ENCODE data around the gene NCDN. TPM values are rescaled to one million over a fixed set of nuclear protein-coding genes. Genes with fewer than 3 reads are reported as not detected.

Gene NCDN
- total and polyA plus RNA-seq, 2 experiments from 2014 or later: 29.6 to 39.7 TPM

DNA sequence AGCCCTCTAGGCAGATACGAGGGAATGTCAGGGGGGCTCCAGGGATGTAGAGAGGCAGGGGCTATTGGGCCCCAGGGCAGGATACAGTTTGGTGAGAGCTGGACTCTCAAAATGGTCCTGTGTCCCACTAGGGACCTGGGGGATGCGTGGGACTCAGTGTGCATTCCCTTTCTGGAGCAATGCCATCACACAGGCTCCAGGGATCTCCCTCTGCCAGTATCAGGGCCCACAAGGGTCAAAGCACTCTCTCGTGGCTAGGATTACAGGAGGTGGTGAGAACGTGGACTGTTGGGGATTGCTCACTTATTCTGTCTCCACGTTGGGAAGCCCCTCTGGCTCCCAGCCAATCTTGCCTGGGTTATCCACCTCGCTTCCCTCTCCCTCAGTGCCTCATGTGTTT is 26.2 kb upstream of the NCDN start:
- H4K20me1 ChIP-seq (ENCODE audit: insufficient read depth): no peaks in the 10 kb centered on the region
- H3K4me3 ChIP-seq: no peak overlapping the region
- peaks cover 20% of the 10 kb centered on the region for H3K4me1 ChIP-seq (ENCODE audit: insufficient read depth)
- TF ChIP-seq EZH2 (IDR thresholded peaks at IDR 0.05; ENCODE audit: insufficient read depth, poor library complexity, severe bottlenecking) (no peak), EZH2phosphoT487 (IDR thresholded peaks at IDR 0.05; ENCODE audit: insufficient read depth, low read depth) (no peak)
- WGBS, 2 experiments (ENCODE audit: low coverage in 1 of 2, low lambda C conversion rate in 2 of 2, missing lambda C conversion rate in 2 of 2): 77 to 78% methylated on average over 6 of the region's 6 CpGs
- no peak overlapping the region for H2AFZ ChIP-seq
- no peaks in the 10 kb centered on the region for H3K9me2 ChIP-seq (ENCODE audit: insufficient read depth)
- peaks cover 25% of the 10 kb centered on the region; the same call in 1 of the 2 replicates for H3K79me2 ChIP-seq (ENCODE audit: insufficient read depth)
- no peak overlapping the region for H3K4me2 ChIP-seq (ENCODE audit: unreplicated experiment)
- no peak overlapping the region for H3K27ac ChIP-seq
- in situ Hi-C loops (cut with MboI): no loop called here
- no peaks in the 10 kb centered on the region for H3K27me3 ChIP-seq (replicated peaks; ENCODE audit: insufficient read depth)
- H3F3A ChIP-seq (ENCODE audit: insufficient read depth): peaks cover 10% of the 10 kb centered on the region
- no peaks in the 10 kb centered on the region for H3K9me3 ChIP-seq (ENCODE audit: low read depth)
- H3K36me3 ChIP-seq (ENCODE audit: low read depth): peaks cover 6% of the 10 kb centered on the region; the same call in 1 of the 2 replicates
- H3K9ac ChIP-seq: no peak overlapping the region
- DNase-seq: no peak

DNA sequence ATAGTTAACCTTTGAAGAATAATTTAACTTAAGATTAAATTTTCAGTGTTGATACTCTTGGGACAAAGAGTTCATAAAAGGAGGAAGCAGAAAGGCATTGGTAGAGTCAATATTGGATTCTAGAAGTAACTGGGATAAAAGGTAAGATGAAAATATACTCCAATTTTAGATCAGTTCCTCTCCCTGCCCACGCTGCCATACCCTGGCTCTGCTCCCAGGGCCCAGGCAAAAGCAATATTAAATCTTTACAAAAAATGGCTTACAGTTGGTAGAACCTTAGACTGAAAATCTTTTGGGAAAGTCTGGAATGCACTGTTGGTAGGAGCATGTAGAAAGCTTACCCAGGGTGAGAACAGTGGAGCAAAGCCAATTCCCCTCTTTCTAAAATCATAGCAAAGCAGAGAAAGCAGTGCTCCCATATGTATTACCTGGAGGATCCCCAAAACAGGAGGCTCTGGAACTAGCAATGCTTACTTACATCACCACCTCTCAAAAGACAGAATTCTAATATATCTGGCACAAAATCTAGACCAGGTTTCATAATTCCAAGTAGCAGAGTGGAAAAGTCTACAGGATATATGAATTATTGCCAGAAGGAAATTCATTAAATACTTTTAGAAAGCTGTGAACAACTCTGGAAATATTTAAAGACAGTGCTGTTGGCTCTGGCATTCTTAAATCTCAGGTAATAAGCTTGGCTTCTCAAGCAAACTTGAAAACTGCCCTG is 24.9 kb upstream of the NCDN start:
- Histone ChIP-seq H3K9me2 (ENCODE audit: insufficient read depth) (no peaks in the 10 kb centered on the region), H3K4me2 (ENCODE audit: unreplicated experiment) (peak overlapping the region; percentile 47), H3K27me3 (replicated peaks; ENCODE audit: insufficient read depth) (no peaks in the 10 kb centered on the region), H3F3A (ENCODE audit: insufficient read depth) (peaks cover 10% of the 10 kb centered on the region), H3K79me2 (ENCODE audit: insufficient read depth) (peaks cover 29% of the 10 kb centered on the region; the same call in 1 of the 2 replicates), H3K36me3 (ENCODE audit: low read depth) (peaks cover 6% of the 10 kb centered on the region; the same call in 1 of the 2 replicates), H2AFZ (no peak overlapping the region), H4K20me1 (ENCODE audit: insufficient read depth) (no peaks in the 10 kb centered on the region), H3K4me1 (ENCODE audit: insufficient read depth) (peaks cover 21% of the 10 kb centered on the region), H3K27ac (peak overlapping the region; percentile 3; the same call in 1 of the 2 replicates), H3K4me3 (no peak overlapping the region), H3K9ac (no peak overlapping the region), H3K9me3 (ENCODE audit: low read depth) (no peaks in the 10 kb centered on the region)
- WGBS, 2 experiments (ENCODE audit: low coverage in 1 of 2, low lambda C conversion rate in 2 of 2, missing lambda C conversion rate in 2 of 2): 80 to 85% methylated on average over 1 of the region's 1 CpG
- DNase-seq: peak; percentile 35
- in situ Hi-C loops (cut with MboI): no loop called here
- no peak for TF ChIP-seq EZH2 (IDR thresholded peaks at IDR 0.05; ENCODE audit: insufficient read depth, poor library complexity, severe bottlenecking)

DNA sequence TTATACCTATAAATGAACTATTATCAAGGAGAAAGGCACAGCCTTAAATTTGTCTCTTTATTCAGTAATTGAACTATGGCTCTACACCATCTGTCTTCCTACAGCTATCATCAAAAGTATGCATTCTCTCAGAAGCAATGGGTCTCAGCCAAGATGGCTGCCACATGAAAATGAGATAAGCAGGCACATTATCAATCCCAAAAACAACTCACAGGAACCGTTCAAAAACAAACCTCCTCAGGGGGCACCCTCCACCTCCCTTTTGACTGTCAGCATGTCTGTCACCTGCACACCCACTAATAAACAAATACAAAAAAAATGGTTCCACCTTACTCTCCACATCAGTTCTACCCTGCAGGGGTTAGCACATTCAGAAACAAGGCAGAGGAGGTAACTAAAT is 24.0 kb upstream of the NCDN start:
- no peak overlapping the region for H2AFZ ChIP-seq
- H3K9ac ChIP-seq: no peak overlapping the region
- in situ Hi-C loops (cut with MboI): no loop called here
- TF ChIP-seq EZH2 (IDR thresholded peaks at IDR 0.05; ENCODE audit: insufficient read depth, poor library complexity, severe bottlenecking): no peak
- TF ChIP-seq EZH2phosphoT487 (IDR thresholded peaks at IDR 0.05; ENCODE audit: insufficient read depth, low read depth): no peak
- no peak for DNase-seq
- no peak overlapping the region for H3K27ac ChIP-seq
- H3F3A ChIP-seq (ENCODE audit: insufficient read depth): peaks cover 11% of the 10 kb centered on the region
- no peaks in the 10 kb centered on the region for H3K9me3 ChIP-seq (ENCODE audit: low read depth)
- no peaks in the 10 kb centered on the region for H3K27me3 ChIP-seq (replicated peaks; ENCODE audit: insufficient read depth)
- H3K79me2 ChIP-seq (ENCODE audit: insufficient read depth): peaks cover 29% of the 10 kb centered on the region; the same call in 1 of the 2 replicates
- no peak overlapping the region for H3K4me2 ChIP-seq (ENCODE audit: unreplicated experiment)
- H3K9me2 ChIP-seq (ENCODE audit: insufficient read depth): no peaks in the 10 kb centered on the region
- peaks cover 6% of the 10 kb centered on the region; the same call in 1 of the 2 replicates for H3K36me3 ChIP-seq (ENCODE audit: low read depth)
- 7 to 8% methylated on average over 1 of the region's 1 CpG for WGBS, 2 experiments (ENCODE audit: low coverage in 1 of 2, low lambda C conversion rate in 2 of 2, missing lambda C conversion rate in 2 of 2)
- no peak overlapping the region for H3K4me3 ChIP-seq
- peaks cover 30% of the 10 kb centered on the region for H3K4me1 ChIP-seq (ENCODE audit: insufficient read depth)
- H4K20me1 ChIP-seq (ENCODE audit: insufficient read depth): no peaks in the 10 kb centered on the region

DNA sequence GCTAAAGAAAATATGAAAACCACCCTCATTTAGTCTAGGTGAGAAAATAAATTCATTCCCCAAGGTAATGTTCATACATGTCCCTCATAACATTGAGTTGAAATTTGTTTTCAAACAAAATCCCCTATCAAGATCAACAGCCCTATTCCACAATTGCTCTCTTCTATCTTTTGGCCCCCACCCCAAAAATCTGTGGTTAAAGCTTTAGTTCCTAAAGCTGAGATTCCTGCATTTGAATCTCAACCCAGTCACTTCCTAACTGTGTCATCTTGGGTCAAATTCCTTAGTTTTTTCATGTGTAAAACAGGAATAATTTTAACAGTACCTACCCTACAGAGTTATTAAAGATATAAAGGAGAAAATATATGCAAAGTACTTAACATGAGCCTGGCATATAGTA is 22.4 kb upstream of the NCDN start:
- H3K4me2 ChIP-seq (ENCODE audit: unreplicated experiment): no peak overlapping the region
- peaks cover 3% of the 10 kb centered on the region; the same call in 1 of the 2 replicates for H4K20me1 ChIP-seq (ENCODE audit: insufficient read depth)
- TF ChIP-seq EZH2 (IDR thresholded peaks at IDR 0.05; ENCODE audit: insufficient read depth, poor library complexity, severe bottlenecking) (no peak), EZH2phosphoT487 (IDR thresholded peaks at IDR 0.05; ENCODE audit: insufficient read depth, low read depth) (no peak)
- no peaks in the 10 kb centered on the region for H3K9me3 ChIP-seq (ENCODE audit: low read depth)
- H3K9me2 ChIP-seq (ENCODE audit: insufficient read depth): no peaks in the 10 kb centered on the region
- H3K36me3 ChIP-seq (ENCODE audit: low read depth): peaks cover 4% of the 10 kb centered on the region; the same call in 1 of the 2 replicates
- no peak overlapping the region for H2AFZ ChIP-seq
- peaks cover 47% of the 10 kb centered on the region for H3K4me1 ChIP-seq (ENCODE audit: insufficient read depth)
- H3K27ac ChIP-seq: no peak overlapping the region
- peaks cover 29% of the 10 kb centered on the region; the same call in 1 of the 2 replicates for H3K79me2 ChIP-seq (ENCODE audit: insufficient read depth)
- in situ Hi-C loops (cut with MboI): no loop called here
- H3F3A ChIP-seq (ENCODE audit: insufficient read depth): peaks cover 28% of the 10 kb centered on the region
- DNase-seq: no peak
- no peak overlapping the region for H3K4me3 ChIP-seq
- H3K27me3 ChIP-seq (replicated peaks; ENCODE audit: insufficient read depth): no peaks in the 10 kb centered on the region
- H3K9ac ChIP-seq: no peak overlapping the region
